Measurements from ENCODE around the gene GALNTL6.

DNA sequence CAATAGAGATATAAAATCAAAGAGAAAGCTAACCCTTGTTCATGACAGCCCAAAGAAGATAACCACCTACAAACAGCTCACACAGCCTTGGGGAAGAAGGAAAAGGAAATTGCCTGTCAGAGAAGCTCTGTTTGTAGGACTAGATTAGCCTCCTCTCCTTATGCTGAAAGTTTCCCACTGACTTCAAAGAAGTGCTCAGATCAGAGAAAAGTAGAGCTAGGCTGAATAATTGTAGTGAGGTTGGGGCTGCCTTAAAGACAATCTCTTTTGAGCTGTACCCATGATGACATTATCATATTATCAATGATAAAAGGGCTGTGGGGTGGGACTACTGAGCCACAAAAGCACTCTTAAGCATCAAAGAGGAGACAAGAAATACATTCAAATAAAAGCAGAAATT, 1132.4 kb downstream of the GALNTL6 start:
- TF ChIP-seq, protein P1, sequence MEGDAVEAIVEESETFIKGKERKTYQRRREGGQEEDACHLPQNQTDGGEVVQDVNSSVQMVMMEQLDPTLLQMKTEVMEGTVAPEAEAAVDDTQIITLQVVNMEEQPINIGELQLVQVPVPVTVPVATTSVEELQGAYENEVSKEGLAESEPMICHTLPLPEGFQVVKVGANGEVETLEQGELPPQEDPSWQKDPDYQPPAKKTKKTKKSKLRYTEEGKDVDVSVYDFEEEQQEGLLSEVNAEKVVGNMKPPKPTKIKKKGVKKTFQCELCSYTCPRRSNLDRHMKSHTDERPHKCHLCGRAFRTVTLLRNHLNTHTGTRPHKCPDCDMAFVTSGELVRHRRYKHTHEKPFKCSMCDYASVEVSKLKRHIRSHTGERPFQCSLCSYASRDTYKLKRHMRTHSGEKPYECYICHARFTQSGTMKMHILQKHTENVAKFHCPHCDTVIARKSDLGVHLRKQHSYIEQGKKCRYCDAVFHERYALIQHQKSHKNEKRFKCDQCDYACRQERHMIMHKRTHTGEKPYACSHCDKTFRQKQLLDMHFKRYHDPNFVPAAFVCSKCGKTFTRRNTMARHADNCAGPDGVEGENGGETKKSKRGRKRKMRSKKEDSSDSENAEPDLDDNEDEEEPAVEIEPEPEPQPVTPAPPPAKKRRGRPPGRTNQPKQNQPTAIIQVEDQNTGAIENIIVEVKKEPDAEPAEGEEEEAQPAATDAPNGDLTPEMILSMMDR (IDR thresholded peaks at IDR 0.05) = no peak
- TF ChIP-seq POLR2A (IDR thresholded peaks at IDR 0.05) = no peak

Measured in testis (tissue), 2 donors.